Measurements from ENCODE around the gene GCK.

GCK gene

DNA sequence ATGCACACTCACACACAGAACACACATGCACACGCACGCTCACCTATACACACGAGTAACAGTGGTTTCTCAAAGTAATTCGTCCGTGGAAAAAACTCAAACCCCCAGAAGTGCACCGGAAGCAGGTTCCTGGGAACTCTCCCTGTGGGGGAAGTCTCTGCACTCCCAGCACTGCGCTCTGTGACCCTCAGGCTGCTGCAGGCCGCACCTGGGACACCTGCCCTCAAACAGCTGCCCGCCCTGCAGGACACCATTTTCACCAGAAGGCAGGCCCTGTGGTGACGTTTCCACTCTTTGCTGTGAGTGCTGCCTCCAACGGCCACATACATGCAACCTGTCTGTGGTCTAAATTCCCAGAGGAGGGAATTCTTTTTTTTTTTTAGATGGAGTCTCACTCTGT lies 32.8 kb upstream of the GCK start:
- no peak for DNase-seq

DNA sequence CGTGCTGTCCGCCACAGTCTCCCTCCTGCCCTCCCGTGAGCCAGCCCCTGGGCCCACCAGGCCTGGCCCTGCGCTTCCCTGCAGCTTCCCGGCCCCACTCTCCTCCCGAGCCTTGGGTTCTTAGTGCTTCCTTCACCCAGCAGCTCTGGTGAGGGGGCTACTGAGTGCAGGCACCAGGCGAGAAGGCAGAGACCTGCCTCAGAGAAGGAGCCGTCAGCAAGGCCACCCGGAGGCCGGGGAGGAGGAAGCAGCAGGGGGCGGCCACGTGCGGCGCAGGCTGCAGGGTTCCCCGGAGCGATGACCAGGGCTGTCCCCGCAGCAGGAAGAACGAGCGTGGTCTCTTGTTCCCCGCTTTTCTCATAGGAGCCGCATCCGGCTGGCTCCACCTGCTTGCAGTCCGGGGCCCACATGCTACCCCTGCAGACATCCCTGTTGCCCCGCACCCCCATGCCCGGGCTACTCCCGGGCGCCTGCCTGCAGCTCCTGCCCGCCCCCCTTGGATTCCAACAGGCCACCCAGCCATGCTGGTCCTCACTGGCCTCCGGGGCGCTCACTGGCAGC lies 32.1 kb upstream of the GCK start:
- DNase-seq = no peak

DNA sequence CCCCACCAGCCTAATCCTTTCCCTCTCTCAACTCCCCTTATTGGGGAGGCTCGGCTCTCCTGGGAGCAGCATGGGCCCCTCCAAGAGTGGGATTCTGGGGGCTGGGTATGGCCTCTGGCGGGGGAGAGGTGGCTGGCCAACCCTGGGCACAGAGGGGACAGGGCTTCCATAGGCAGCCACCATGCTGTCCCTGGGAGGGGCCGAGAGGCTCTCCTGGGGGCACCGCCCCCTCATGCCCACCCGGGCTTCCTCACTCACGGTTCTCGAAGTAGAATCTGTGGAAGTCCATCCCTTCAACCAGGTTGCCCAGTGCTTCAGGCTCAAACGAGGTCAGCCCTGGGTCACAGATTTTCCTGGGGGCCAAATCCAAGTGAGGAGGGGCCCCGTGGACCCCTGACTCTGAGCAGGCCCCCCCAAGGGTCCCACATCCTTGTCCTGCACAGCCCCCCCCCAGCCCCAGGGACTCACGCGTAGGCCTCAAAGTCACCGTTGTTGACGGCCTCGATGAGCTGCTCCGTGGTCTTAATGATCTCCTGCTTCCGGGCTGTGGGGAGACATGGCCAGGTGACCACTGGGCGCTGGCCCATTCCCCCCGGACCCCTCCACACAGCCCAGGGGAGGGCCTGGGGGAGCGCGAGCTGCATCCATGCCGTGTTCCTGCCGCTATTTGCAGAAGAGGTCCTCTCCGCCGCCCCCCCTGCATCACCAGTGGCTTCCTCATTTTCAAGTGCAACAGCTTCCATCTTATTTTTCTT lies 31.3 kb upstream of the GCK start:
- DNase-seq = no peak

DNA sequence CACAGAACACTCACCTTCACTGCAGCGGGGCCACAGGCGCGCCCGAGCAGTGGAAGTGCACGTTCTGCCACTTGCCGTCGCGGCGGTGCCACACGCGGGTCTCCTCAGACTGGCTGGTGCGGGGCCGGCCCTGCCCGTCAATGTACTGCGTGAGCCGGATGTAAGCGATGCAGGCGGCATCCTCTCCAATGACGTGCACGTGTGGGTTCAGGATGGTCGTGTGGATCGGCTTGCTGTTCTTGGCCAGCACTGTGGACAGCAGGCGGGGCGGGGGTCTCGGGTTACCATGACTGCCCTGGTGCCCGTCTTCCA lies 30.8 kb upstream of the GCK start:
- DNase-seq = no peak

DNA sequence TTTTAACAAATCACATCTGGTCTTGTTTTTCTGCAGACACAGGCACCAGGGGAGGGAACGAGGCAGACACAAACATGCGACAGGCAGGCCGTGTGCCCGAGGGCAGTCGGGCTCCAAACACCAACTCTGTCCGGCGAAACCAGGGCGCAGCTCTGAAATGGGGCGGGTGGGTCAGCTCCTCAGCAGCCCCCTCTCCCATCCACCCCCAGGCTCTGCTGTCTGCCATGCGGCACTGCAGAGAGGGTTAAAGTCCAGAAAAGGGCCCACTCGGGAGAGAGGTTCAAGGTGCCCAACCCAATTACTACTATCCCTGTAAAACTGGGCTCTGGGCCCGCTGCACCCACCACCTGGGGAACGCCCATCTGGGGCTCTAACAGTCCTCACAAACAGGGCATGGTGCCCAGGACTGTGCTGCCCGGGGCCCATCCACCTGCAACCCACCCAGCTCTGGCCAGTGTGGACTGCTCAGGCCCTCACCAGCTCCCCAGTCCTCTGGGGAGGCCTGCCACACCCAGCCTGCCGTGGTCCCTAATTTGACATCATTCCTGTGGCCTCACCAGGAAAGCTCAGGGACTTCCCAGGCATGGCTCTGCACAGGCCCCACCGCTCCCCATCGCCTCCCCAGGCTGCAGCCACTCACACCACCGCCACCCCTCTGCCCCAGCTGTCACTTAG lies 30.3 kb upstream of the GCK start:
- DNase-seq = no peak

DNA sequence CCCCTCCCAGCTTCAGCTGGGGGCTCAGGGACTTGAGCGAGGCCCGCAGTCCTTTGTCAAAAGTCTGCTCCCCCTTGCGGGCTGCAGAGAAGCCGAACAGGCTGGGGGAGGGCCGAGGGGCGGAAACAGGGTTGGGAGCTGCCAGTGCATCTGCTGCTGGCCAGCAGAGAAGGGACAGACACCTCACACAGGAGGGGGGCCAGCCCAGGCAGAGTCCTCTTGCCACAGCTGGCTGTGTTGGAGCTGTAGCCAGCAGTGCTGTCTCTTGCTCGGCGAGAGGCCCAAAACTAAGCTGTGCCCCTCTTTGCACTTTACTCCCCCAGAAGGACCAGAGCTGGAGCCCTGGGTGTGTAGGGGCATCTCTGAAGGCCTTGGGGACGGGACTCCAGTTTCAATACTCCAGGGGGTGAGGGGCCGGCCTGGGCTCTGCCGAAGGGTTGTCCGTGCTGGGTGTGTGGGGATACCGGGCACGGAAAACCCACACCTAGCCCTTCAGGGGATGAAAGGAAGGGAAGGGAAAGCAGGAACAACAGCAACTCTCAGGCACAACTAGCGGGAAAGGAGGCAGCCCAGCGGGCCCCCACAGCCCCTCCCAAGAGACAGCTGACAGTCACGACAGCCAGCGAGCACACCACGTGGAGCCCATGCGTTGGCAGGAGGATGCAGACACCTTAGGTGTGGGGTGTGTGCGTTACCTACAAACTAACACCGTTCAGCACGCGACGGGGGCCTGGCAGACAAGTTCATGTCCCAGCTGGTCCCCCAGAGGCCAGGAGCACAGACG lies 29.4 kb upstream of the GCK start:
- no peak for DNase-seq

DNA sequence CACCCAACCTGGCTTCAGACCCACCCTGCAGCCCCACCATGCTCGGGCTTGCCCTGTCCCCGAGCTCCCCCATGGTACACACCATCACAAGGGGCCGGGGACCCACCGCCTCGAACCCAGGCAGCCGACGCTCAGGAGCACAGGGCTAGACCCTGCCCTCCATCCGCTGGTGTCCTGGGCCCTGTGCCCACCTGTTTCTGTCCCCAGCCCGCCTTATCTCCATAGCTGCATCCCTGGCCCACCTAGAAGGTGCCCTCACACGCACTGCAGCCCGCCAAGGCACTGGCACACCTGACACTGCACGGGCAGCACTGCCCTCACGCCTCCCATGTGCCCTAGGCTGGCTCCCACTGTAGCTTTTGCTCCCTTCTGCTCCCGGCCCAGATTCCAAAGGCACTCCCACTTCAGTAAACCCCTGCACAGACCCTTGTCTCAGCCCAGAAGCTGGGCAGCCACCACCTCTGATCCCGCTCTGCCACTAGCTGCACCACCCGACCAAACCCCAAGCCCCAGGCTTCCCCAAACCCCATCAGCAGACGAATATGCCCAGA lies 28.7 kb upstream of the GCK start:
- DNase-seq = no peak

DNA sequence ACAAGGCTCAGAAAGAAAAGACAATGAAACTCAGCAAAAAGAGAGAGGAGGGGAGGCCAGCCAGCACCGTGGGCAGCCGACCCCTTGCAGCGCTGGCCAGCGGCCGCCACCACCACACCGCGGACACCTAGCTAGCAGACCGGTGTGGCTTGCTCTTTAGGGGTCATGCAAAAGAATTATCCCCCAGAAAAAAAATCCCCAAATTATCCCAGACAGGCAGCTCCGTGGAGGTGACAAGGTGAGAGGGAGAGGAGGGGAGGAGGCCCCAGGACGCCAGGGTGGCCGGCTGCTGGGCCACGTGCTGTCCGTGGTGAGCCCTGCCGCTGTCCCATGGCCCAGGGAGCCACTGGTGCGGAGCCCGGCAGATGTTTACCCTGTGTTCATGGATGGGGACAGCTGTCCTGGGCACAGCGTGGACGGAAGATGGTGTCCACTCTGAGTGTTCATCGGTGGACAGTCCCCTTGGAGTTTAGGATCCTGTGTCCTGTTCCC lies 28.0 kb upstream of the GCK start:
- no peak for DNase-seq

DNA sequence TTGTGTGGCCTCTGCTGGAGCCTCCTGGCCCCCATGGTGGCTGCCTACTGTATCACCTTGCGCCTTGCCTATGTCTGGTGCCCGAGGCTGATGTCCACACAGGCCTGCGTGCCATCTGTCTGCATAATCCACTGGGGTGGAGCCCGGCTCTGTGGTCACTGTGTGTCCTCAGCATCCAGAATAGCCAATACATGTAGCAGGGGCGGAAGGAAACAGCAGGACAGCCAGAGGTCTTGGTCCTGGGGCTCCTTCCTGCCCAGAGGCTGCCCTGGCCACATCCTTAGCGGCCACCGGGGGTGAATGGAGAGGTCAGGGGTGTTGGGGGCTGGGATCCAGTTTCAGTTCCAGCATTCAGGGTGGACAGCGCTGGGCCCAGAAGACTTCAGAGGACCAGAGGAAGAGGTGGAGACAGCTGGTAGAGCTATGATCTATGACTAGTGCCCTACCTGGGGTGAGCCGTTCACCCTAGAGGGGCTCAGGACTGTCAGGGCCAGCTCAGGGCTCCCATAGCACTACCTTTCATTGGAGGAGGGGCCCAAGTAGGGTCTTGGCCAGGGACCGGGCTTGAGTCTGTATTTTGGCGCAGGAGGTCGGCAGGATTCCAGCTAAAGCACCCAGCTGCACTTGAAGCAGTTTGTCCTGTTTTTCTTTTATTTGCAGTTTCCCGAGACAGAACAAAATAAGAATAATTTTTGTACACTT lies 27.4 kb upstream of the GCK start:
- no peak for DNase-seq

DNA sequence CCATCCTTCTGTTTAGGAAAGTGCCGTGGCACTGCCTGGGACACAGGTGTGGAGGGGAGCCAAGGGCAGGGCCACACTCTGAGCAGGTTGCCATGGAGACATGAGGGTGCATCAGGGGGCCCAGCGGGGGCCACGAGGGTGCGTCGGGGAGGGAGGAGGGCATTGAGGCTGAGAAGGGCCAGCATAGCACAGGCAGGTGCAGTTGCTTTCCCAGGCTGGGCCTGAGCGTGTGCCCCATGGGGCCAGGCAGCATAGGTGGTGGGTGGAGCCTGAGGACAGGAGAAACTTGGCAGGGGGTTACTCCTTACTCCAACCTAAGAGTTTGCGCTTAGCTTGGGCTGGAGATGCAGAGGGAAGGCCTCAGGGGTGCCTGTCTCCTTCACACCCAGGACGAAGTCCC lies 26.8 kb upstream of the GCK start:
- no peak for DNase-seq

DNA sequence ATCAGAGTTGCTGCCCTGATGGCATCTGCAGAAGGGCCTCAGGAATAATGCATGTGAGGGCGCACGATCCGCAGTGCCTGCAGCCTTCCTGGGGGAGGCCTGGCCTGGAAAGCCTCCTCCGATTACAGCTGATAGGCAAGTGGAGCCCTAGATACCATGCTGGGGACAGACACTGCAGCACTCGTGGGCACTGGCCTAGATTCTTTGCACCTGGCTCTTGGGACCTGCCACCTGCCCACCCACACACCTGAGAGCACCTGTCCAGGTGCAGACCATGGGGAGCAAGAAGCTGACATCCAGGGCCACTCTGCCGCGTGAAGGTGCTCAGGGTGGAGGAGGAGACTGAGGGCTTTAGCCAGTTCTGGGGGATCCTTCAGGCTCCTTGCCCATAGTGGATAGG lies 26.3 kb upstream of the GCK start:
- DNase-seq = no peak

DNA sequence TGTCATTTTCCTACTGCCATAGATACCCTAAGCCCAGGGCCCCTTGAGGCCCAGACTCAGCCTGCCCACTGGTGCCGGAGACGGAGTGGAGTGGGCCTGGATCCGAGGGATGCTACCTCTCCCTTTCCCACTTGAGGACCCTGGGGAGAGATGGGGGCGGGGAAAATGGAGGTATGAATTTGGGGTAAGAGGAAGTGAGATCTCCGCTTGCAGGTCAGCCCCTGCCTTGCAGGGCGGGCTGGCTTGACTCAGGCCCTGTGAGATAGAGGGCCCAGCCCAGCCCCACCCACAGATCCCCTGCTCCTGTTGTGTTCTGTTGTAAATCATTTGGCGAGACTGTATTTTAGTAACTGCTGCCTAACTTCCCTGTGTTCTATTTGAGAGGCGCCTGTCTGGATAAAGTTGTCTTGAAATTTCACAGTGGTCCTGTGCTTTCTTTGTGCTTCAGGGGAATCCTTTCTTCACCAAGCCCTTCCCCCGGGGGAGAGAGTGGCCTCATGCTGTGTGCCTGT lies 24.7 kb upstream of the GCK start:
- DNase-seq = no peak

DNA sequence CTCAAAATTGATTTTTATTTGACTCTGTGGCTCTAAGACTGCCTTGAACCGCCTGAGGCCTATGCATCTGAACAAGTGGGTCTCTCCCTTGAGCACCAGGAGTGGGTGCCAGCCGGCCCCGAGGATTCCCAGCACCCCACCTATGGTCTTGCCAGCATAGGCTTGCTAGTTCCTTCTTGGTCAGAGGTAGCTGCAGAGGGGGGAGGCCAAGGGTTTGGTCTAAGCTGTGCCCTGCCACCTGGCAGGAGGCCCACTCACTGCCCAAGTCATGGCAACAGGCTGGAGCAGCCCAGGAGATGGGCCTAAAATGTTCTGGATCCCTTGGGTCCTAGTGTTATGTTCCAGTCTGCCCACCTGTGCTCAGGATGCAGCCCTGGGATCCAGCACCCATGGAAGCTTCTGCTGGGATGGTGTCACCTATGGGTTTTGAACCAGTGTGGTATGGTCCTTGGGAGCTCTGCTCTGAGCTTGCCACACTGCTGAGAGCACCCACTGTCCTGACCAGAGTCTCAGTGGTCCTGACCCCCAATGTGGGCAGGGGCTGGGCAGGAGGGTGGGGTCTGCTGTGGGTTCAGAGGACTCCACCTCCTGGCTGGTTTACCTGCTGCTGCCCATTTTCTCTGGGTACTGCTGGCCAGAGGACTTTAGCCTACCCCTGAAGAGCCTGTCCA lies 24.1 kb upstream of the GCK start:
- no peak for DNase-seq

DNA sequence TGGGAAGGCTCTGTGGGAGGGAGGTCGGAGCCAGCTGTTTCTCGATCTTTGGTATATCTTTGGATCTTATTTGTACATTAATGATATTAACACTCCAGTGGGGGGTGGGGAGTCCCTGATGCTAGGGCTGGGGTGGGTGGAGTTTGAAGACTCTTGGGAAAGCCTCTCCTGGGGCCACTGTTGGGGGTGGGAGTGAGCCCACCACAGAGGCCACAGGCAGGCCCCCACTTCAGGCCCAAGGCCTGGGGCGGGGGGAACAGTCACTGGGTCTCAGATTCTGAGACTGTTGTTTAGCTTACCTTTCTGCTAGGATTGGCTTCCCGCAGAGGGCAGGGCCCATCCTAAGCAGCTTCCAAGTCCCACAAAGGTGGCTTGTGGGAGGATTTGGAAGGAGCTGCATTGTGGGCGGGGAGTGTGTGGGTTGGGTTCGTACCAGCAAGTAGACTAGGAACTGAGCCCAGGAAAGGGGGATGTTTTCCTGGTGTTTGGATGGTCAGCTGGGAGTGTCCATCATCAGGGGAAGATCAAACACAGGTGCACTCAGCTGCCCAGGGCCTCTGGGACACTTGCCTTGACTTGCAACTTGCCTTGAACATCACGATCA lies 23.4 kb upstream of the GCK start:
- DNase-seq = no peak

DNA sequence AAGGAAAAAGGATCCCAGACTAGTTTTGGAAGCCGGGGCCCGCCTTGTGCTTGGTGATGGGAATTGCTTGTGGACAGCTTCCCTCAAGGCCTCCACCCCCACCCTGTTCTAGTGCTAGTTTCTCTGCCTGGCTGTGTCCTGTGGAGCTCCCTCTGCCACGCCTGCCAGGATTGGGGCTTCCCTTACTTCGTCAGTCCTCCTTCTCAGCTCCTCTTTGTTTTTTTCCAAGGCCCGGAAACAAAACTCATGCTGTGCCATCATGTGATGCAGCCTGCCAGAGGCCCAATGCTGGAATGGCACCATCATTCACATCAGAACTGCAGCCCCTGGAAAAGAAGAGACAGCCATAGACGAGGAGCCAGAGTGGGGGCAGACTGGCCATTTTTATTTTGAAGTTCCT lies 22.8 kb upstream of the GCK start:
- no peak for DNase-seq

DNA sequence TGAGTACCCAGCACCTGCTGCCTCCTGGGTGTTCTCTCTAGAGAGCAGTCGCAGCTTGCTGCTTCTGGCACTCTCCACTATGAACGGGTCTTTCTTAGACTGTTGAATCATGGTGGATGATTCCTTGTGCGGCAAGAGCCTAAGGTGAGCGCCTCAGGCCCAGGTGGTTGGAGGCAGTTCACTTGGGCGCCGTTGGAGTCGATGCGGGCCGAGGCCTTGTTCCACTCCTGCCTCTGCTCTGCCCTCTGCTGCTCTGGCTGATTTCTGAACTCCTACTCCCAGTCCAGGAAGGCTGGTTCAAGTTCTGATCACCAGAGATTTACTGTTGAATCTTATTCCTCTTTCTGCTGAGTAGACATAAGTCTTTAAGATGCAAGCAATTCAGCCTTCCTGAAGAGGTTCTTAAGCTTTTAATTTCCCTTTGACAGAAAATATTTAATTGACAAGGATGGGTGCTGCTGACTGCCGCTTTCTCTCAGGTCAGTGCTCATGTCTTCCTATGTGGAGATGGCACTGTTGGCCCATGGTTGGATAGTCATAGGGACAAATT lies 22.0 kb upstream of the GCK start:
- no peak for DNase-seq

DNA sequence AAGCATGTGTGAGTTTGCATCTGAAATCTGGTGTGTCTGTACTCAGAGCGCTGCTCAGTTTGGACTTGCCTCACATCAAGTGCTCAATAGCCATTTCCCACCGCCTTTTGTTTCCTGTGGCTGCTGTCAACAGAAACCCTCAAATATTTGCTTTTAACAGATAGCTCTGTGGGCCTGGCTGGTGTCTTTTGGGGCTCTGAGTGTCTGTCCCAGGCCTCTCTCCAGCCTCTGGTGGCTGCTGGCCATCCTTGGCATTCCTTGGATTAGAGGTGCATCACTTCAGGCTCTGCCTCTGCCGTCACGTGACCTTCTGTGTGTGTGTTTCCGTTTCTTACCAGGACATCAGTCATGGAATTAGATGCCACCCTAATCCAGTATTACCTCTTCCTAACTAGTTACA lies 20.9 kb upstream of the GCK start:
- DNase-seq = no peak

DNA sequence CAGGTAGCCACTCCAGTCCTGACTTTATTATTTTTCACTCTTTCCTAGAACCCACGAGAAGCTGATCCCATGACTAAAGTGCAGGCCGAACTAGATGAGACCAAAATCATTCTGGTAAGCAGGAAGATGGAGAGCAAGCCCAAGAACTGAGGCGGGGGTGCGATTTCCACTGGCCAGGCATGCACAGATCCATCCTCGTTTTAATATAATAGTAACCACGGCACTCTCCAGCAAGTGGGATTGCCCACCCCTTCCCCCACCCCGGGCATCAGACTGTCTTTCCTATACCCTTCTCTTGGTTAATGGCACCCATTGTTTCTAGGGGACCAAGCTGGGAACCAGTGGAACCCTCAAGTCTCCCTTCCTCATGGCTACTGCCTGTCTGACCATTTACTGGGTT lies 18.8 kb upstream of the GCK start:
- DNase-seq = no peak

DNA sequence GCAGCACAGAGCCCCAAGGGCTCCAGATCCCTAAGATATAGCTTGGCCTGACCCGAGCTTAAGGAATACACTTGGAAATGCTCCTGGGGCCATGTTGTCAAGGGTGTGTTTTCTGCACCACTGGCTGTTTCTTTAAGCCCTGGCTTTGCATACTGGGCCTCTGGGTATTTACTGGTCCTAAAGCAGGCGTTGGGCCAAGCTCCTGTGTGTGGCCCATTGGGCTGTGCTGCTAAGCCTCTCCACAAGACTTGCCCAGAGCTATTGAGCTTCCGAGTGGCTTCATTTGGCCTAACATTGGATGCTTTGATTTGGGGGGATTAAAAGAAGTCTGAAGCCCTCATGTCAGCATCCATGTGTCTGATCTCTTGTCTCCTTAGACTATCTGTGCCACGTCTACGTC lies 16.8 kb upstream of the GCK start:
- no peak for DNase-seq

DNA sequence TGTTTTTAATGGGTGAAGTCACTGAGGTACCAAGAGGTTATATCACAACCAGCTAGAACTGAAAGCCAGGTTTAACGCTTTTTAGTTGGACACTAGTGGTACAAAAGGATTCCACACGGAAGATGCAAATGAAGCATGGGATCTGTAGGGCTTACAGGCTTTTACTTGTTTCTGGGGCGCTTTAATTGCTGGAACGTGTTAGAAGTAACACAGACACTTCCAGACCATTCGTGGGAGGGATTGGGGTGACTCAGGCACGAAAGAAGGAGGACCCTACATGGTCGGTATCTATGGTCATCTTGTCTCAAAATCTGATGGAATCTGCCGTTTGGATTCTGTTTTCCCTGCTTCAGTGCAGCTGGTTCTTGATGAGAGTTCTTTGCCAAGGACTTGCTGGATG lies 12.6 kb upstream of the GCK start:
- no peak for DNase-seq
